Hepatocyte (in vitro differentiated cells): ENCODE data around the gene FAM107A.

Source experiments
- CTCF ChIP-seq: fragments of 200-600 bp; sonication (generic); IDR thresholded peaks from 2 replicates; pipeline ENCODE4 v1.5.1; 2016; ENCODE audit warnings: antibody characterized with exemption, mild to moderate bottlenecking; ENCODE audit not compliant: poor library complexity
- EZH2 ChIP-seq: fragments of 200-600 bp; sonication (generic); IDR thresholded peaks from 2 replicates; pipeline ENCODE4 v1.6.1; 2016; ENCODE audit warnings: antibody characterized with exemption, mild to moderate bottlenecking, borderline replicate concordance

GRCh38 chr3:58585994-58586393, 8.8 kb upstream of the FAM107A start:
- TF ChIP-seq CTCF (no peak), EZH2 (no peak)
